Head of caudate nucleus (tissue), 42 donors: ENCODE results near the gene SMTN.

Experiments
- DNase-seq, 42 donors: peaks; one replicate each; pipeline versions ENCODE4 v3.0.0 to v3.0.0-alpha.2; 2020 to 2021; ENCODE audit warnings: mixed read lengths in 7 of 42
- intact Hi-C: fragments of 100-400 bp; cut with DNase I; formaldehyde crosslinking; loops from one replicate; pipeline ENCODE4 v1.15.0; 2022

The SMTN gene

DNA sequence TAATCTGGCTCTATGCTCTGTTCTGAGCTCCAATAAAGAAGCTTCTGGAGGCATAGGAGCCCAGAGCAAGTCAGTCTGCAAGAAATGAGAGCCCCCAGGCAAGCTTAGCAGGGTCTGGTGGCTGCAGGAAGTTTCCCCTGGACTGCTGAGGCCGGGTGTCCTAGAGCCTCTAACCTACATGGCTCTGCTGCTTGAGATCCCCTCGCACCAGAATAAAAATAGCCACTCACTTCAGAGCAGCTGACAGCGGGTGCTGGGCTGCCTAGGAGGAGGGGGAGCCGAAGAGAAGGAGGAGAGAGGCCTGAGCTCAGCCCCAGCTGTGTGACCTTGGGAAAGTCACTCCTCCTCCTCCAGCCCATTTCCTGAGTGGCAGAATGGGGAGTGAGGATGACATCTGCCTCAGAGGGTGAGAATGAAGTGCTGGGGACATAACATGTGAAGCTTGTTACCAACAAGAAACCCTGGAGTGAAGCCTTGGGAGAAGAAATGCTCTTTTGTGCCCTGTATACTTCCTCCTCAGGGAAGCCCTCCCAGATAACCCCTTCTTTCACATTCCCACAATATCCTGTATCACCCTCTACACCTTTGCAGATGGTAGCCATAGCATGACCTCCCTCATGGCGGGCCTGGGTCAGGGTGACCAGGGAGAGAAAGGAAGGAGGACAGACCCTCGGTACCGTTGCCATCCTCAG, 38.1 kb downstream of the SMTN start:
- DNase-seq, result no peak
- intact Hi-C loops, result no loop called here

DNA sequence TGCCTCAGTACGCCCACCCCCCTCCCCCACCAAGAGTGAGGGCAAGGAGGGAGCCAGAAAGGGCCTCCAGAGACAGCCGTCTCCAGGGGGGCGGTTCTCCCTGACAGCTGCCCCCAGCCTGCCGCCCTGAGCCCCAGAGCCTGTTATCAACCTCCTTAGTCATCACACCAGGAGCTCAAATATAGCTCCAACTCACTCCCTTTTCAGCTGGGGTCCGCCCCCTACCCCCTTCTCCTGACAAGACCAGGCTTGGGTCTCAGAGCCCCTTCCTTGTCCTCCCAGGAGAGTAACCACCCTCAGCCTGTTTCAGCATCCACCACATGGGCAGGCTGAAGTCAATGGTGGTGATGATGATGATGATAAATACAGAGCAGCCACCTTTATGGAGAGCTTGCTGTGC, 39.1 kb downstream of the SMTN start:
- no peak for DNase-seq
- intact Hi-C loops, result no loop called here

DNA sequence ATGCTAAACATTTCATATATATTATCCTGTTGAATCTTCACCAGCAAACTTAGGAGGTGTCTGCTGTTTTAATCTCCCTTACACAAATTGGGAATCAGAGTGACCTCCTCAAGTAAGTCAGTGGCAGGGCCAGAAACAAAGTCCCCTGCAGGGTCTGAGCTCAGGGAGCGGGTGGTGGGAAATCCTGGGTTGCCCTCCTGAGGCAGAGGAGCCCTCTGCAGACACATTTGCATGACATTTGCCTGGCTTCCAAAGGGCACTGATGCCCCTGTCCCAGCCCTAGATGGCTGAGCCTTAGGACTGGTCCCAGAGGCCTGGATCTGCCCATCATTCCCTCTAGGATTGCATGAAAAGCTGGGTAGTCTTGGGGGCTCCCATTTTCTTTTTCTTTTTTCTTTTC, 39.5 kb downstream of the SMTN start:
- no peak for DNase-seq
- intact Hi-C loops, result no loop called here

DNA sequence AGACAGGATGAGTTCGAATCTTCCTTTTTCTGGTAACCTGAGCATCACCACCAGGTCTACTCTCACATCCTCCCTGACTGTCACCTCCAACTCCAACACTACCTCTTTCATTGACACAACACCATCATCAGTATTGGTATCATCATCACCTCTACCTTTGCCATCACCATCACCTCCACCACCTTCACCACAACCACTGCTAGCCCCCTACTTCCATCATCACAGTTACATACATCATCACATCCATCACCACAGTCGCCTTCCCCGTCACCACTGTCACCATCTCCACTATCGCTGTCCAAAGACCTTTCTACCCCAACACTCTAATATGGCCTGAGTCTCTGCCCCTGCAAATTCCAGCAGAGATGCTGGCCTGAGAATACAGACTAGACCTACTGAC, 40.3 kb downstream of the SMTN start:
- intact Hi-C loops, result no loop called here
- DNase-seq, result no peak

- peak in 1 of 42 donors; percentile 27 for DNase-seq
- intact Hi-C loops, result no loop called here
Observed at GRCh38 chr22:31122196-31122531, 41.0 kb downstream of the SMTN start.

DNA sequence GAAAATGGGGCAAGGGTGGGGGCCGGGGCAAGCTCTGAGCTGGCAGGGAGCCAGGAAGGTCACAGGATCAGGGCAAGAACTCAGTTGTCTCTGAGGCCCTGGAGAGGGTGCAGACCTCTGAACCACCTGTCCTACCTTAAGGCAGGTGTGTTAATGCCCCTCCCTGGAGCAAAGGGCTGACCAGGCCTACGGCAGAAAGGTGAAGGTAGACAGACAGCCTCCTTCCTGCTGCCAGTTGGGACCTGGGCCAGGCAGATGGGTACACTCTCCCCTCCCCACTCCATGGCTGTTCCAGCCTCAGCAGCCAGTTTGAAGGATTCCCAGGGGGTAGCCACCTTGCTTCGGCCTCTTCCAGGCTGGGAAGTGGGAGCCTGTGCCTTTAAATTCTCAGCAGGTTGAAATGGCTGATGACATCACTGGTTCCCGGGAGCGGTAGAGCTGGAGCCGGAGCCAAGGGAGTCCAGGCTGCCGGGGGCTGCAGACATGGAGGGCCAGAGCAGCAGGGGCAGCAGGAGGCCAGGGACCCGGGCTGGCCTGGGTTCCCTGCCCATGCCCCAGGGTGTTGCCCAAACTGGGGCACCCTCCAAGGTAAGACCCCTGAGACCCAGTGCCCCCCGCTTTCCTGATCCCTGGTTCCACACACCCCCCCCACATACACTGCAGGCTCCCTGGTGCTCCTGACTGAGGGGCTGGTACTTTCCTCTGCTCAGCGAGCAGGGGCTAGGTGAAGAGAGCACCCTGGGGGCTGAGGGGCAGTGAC, 41.6 kb downstream of the SMTN start, which contains the start of gene INPP5J:
Gene INPP5J (plus strand): TSS at position 435 of the 760 bp plus-strand sequence. CDS start 49 bp downstream, at position 484.
- peak in 41 of 42 donors; percentile 13 to 84 (median 60) for DNase-seq
- intact Hi-C loops, result no loop called here

- no peak for DNase-seq
- intact Hi-C loops, result no loop called here
Observed at GRCh38 chr22:31123292-31123602, 42.1 kb downstream of the SMTN start.

GRCh38 chr22:31124290-31124689, 43.2 kb downstream of the SMTN start:
- no peak for DNase-seq
- intact Hi-C loops, result no loop called here

- intact Hi-C loops, result no loop called here
- no peak for DNase-seq
Observed at GRCh38 chr22:31124811-31125465, 43.8 kb downstream of the SMTN start.

DNA sequence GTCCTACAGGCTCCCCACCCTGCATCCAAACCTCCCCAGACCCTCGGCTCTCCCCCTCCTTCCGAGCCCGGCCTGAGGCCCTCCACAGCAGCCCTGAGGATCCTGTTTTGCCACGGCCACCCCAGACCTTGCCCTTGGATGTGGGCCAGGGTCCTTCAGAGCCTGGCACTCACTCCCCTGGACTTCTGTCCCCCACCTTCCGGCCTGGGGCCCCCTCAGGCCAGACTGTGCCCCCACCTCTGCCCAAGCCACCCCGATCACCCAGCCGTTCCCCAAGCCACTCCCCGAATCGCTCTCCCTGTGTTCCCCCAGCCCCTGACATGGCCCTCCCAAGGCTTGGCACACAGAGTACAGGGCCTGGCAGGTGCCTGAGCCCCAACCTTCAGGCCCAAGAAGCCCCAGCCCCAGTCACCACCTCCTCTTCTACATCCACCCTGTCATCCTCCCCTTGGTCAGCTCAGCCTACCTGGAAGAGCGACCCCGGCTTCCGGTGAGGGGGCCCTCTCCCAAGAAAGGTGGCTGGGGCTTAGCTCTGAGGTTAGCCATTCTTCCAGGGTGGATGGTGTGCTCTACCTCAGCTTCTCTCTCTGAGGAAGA, 44.5 kb downstream of the SMTN start:
- DNase-seq, result no peak
- intact Hi-C loops, result no loop called here

DNA sequence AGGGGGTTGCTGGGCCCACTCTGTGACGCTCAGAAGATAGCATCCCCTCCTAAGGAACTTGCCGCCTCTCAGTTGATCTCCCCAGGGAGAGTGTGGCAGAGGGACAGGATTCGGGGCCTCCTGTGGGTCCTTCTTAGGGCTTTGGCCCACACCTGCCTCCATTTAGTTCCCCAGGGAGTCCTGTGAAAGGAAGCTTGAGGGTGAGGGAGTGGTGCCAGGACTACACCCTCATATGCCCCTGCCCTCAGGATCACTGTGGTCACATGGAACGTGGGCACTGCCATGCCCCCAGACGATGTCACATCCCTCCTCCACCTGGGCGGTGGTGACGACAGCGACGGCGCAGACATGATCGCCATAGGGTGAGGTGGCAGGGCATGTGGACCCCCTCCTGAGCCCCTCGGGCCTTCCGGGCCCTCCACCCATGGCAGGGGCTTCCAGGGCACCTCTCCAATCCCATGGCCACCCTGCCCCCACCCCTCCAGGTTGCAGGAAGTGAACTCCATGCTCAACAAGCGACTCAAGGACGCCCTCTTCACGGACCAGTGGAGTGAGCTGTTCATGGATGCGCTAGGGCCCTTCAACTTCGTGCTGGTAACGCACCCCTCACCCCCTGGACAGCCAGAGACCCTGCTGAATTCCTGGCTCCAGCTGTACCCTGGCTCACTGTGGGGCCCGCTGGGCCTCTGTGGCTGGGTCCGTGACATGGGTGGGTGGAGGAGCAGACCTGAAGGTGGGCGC, 45.2 kb downstream of the SMTN start:
- DNase-seq, result no peak

GRCh38 chr22:31126869-31127175, 45.7 kb downstream of the SMTN start:
- intact Hi-C loops, result no loop called here
- DNase-seq, result no peak

More for the DNA sequence above, 45.2 kb downstream of the SMTN start:
- intact Hi-C loops, result no loop called here

- intact Hi-C loops, result no loop called here
- no peak for DNase-seq
Observed at GRCh38 chr22:31127181-31127772, 46.2 kb downstream of the SMTN start.

DNA sequence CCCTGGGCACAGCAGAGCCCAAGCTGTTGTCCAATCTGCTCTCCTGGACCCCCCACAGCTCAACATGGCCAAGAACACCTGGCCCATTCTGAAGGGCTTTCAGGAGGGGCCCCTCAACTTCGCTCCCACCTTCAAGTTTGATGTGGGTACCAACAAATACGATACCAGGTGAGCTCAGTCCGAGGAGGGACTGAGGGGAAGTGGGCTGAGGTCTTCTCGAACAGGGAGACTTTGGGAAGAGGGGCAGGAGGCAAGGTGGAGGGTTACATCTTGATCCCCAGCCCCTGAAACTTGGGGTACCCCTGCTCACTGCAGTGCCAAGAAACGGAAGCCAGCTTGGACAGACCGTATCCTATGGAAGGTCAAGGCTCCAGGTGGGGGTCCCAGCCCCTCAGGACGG, 47.0 kb downstream of the SMTN start:
- intact Hi-C loops, result no loop called here
- DNase-seq, result no peak

DNA sequence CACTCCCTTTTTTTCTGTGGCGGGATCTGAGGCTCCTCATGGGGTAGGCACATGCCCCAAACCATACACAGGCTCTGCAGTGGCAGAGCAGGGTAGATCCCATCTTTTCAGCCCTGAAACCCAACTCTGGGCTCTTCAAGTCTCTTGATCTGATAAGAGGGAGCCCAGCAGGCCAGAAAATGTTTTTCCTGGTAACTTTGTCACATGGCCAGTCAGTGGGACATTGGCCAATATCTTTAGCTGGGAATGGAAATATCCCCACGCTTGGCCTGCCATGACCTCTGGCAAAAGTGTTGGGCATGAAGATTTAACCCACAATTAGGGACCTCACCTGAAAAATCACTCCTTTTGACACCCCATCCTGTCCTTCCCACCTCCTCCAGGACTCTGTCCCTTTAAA, 49.8 kb downstream of the SMTN start:
- intact Hi-C loops, result no loop called here
- DNase-seq, result no peak

GRCh38 chr22:31133911-31134310, 52.8 kb downstream of the SMTN start:
- no peak for DNase-seq
- intact Hi-C loops, result no loop called here

- no peak for DNase-seq
- intact Hi-C loops, result no loop called here
Observed at GRCh38 chr22:31134688-31135087, 53.6 kb downstream of the SMTN start.

GRCh38 chr22:31135706-31136105, 54.6 kb downstream of the SMTN start:
- DNase-seq, result no peak
- intact Hi-C loops, result no loop called here

GRCh38 chr22:31136155-31136554, 55.0 kb downstream of the SMTN start:
- intact Hi-C loops, result no loop called here
- DNase-seq, result no peak
